Limb (tissue), 2 donors: ENCODE data around the gene PTPN9.
"Not testable (repeated sequence)": the region's sequence is repeated elsewhere in the genome, so short reads cannot be mapped to it uniquely, and the experiment has no call there.

ENCODE experiments used
- DNase-seq, 2 donors: peaks; one replicate each; pipeline ENCODE4 v3.0.0-alpha.2; 2016; ENCODE audit errors: extremely low spot score in 2 of 2

Gene PTPN9

GRCh38 chr15:75532413-75533250, 46.5 kb downstream of the PTPN9 start:
- DNase-seq: no peak

DNA sequence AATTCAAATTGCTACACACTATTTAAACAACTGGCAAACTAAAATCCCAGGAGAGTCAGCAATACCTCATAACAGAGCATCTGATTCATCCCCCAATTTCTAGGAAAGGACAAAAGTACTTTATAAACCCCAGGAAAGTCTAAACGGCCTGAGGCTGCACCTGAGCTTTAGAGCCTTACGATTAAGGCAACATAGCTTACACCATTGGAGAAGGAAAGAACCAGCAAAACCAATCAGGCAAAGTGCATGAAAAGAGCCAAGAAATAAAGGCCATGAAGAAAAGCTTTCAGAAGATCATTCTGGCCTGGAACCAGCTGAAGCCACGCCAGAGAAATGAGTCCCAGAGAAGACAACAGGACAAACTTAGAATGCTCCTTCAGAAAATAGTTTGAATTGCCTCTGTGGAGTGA, 48.1 kb downstream of the PTPN9 start:
- peak; percentile 15 to 37 for DNase-seq

GRCh38 chr15:75530169-75530568, 48.9 kb downstream of the PTPN9 start:
- DNase-seq: no peak

DNA sequence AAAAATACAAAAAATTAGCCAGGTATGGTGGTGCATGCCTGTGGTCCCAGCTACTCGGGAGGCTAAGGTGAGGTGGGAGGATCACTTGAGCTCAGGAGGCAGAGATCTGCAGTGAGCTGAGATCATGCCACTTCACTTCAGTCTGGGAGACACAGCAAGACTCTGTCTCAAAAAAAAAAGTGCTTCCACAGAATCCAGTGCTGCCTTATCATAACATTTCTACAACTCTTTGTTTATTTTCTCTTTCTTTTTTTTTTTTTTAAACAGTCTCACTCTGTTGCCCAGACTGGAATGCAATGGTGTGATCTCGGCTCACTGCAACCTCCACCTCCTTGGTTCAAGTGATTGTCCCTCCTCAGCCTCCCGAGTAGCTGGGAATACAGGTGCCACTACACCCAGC, 53.4 kb downstream of the PTPN9 start:
- DNase-seq: not testable (repeated sequence)

DNA sequence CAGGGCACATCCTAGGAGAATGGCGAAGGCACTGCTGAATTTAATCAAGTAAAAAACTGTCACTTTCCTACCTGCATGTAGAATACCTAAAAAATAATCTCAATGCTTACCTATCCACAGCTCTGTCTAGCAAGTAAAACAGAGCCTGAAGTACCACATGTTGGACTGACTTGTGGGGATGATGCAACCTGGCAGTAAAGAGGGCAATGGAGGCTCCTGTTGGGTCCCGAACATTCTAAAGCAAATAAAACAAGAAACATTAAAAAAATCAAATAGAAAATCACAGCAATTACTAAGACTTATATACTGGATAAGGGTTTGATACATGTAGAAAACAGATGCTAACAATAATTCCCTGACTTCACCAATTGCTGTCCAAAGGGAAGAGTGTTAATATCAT, 56.1 kb downstream of the PTPN9 start:
- no peak for DNase-seq

GRCh38 chr15:75517233-75517632, 61.9 kb downstream of the PTPN9 start:
- DNase-seq: no peak

- peak in 1 of 2 donors; percentile 20 for DNase-seq
These were observed 70.1 kb downstream of the PTPN9 start for GRCh38 chr15:75508840-75509532.

DNA sequence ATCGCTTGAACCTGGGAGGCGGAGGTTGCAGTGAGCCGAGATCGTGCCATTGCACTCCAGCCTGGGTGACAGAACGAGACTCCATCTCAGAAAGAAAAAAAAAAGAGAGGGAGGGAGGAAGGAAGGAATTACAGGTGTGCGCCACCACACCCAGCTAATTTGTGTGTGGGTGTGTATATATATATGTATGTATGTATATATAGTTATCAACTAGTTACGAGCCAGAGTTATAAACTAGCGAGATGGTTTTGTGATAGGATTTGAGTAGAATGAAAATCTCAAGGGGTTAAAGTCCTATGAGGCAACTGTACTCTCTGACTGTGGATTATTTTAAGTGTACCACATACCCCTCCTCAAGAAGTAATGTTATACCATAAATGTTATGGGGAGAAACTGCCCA, 76.8 kb downstream of the PTPN9 start:
- DNase-seq: no peak

- no peak for DNase-seq
These were observed 85.4 kb downstream of the PTPN9 start for GRCh38 chr15:75493732-75494131.

DNA sequence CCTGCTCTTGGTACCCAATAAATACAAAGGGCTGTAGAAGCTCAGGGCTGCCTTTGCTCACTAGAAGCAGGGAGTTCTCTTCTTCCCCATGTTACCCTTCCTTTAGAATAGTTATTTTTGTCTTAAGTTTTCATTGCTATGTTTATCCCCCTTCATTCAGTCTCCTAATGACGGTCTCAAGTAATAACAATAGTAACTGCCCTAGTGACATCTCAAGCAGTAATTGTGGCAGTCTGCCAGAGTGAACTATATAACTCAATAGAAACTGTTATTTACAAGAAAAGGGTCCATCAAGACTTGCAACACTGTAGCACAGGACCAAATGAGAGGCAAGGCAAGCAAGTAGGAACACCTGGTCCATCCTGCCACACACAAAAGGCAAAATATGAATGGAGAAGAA, 95.2 kb downstream of the PTPN9 start:
- DNase-seq: no peak

DNA sequence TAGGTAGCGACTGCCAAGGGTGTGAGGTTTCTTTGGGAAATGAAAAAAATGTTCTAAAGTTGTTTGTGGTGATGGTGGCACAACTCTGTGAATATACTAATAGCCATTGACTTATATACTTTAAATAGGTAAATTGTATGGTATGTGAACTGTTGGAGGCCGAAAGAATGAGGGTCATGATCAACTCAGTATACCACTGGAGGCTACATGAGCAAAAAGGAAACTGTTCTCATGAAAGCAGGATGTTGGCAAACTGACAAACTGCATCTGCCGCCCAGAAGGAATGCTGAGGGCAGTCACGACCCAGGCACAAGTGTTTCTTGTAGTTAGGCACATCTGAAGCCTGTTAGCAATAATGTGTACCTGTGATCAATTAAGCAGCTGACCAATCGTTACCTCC, 95.6 kb downstream of the PTPN9 start:
- not testable (repeated sequence) for DNase-seq

- no peak for DNase-seq
These were observed 96.0 kb downstream of the PTPN9 start for GRCh38 chr15:75483106-75483505.

DNA sequence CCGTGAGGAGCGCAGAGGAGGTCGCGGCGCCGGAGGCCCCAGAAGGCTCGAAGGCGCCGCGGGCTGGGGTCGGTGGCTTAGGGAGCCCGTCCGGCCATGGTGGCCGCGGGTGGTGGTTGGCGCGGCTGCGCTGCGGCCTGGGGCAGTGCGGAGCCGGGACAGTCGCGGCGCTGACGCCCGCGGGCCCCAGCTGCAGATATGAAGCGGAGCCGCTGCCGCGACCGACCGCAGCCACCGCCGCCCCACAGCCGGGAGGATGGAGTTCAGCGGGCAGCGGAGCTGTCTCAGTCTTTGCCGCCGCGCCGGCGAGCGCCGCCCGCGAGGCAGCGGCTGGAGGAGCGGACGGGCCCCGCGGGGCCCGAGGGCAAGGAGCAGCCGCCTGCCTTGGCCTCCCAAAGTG, 98.7 kb downstream of the PTPN9 start:
- DNase-seq: not testable (repeated sequence)

- no peak for DNase-seq
These were observed 99.4 kb downstream of the PTPN9 start for GRCh38 chr15:75479670-75480069.

DNA sequence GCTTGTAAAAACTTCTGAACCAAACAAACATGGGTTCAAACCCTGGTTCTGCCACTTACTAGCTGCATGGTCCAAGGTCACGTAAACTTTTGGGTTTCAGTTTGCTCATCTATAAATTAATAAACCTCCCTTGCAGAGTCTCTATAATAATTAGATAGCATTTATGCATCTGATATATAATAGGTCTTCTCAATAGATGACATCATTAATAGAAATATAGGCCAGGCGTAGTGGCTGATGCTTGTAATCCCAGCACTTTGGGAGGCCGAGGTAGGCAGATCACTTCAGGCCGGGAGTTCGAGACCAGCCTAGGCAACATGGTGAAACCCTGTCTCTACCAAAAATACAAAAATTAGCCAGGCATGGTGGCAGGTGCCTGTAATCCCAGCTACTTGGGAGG, 102.0 kb downstream of the PTPN9 start:
- DNase-seq: not testable (repeated sequence)

- no peak for DNase-seq
These were observed 110.1 kb downstream of the PTPN9 start for GRCh38 chr15:75468913-75469598.

DNA sequence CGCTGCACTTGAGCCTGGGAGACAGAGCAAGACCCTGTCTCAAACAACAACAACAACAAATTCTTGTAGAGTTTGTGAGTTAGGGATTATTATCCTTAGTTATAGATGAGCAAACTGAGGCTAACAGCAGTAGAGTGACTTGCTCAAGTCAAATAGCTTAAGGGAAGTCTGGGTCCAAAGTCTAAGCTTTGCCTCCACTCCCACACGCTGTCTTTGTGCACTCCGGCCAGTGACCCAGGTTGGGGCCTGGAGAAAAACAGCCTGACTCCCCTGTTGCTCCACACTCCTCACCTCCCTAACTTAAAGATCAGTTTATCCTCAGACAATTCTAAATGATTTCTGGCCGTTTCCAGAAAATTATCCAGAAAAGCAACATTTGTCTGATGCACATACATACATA, 118.5 kb downstream of the PTPN9 start:
- DNase-seq: no peak

DNA sequence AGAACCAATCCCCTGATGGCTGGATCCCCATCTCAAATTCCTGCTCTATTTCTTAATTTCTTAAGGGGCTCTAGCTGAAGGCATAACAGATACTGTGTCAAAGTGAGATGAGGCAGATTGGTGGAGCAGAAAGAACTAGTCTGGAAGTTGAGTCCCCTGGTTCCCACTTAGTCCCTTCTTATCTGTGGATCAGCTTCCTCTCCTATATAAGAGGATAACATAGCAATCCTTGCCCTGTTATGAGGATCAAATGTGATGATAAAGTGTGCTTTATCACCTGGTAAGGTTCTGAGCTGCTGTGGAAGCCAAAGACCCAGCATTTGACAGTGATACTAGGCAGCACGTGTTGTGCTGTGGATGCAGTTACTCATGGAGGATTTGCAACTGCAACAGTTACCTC, 119.5 kb downstream of the PTPN9 start:
- DNase-seq: no peak

DNA sequence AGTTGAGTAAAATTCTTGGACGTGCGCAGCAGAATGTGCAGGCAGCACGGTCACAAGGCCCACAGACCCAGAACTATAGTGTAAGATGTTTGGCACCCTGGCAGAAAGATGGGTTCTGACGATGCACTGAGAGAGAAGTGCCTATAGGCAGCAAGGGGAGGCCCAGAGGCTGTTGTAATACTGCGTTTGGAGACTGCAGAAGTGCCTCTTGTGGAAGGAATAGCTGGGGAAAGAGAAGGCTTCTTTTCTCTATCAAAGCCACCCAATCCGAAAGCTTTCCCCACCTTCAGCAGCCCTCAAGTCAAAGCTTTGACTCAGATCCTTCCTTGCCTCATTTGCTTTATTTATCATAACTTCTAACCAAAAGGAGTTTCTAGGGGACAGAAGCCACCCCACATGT, 122.4 kb downstream of the PTPN9 start:
- no peak for DNase-seq

GRCh38 chr15:75455982-75456531, 123.1 kb downstream of the PTPN9 start:
- DNase-seq: no peak

- peak; percentile 93 to 94 for DNase-seq
These were observed 123.6 kb downstream of the PTPN9 start for GRCh38 chr15:75455424-75455981.
